ENCODE measurements around the gene SHCBP1L.
A peak's percentile ranks its signal among the peaks of the same experiment; 100 is the strongest.

The SHCBP1L gene

DNA sequence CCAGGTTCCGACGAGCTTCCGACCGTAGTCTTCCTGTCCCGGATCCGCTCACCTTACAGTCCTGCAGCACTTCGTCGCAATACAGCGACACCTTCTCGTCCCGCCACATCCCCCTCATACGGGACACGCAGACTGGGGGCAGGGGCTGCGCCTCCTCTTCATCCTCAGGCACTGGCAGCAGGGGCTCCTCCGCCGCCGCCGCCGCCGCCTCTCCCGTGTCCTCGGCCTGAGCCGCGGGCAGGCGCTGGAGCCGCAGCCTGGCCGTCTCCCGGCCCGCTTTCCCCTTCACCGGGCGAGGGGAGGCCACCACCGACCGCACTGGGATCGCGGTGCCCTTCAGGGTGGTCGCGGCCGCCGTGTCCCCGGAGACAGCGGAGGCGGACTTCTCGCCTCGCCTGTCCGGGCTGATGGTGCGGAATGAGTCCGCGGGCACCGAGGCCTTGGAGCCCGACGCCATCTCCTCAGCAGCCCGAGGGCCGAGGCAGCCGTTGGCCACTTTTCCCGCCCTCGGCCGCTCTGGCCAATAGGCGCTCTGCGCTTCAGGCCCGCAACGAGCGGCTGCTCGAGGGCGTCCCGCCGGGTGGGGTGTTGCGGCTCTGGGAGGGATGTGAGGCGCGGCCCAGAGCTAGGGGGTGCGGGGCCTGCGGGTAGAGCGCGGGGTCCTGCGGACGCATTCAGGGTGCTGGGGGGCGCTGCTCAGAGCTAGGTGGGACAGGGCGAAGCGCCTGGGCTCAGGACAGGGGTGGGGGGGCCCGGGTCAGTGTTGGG lies at the start of gene SHCBP1L:
Gene SHCBP1L, minus strand, starts transcription at position 490 of the 768 bp plus-strand sequence. Its CDS starts 33 bp downstream, at position 457.
- no peak for DNase-seq

DNA sequence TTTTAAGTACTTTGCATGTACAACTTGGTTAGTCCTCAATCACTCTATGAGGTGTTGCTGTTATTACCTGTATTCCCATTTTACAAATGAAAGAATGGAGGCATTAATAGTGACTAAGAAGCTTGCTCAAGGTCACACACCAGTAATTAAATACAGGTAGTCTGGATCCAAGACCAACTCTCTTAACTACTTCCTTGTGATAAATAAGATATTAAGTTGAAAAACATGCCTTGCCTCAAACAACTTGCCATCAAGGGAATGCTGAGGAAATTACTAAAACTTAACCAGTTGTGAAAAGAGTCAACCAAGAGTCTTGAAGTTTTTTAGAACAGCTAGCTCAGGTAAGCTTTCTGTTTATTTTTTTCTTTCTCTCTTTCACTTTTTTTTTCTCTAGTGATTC lies 49.3 kb upstream of the SHCBP1L start:
- DNase-seq, result peak in 2 of 3 experiments; percentile 9 to 78

DNA sequence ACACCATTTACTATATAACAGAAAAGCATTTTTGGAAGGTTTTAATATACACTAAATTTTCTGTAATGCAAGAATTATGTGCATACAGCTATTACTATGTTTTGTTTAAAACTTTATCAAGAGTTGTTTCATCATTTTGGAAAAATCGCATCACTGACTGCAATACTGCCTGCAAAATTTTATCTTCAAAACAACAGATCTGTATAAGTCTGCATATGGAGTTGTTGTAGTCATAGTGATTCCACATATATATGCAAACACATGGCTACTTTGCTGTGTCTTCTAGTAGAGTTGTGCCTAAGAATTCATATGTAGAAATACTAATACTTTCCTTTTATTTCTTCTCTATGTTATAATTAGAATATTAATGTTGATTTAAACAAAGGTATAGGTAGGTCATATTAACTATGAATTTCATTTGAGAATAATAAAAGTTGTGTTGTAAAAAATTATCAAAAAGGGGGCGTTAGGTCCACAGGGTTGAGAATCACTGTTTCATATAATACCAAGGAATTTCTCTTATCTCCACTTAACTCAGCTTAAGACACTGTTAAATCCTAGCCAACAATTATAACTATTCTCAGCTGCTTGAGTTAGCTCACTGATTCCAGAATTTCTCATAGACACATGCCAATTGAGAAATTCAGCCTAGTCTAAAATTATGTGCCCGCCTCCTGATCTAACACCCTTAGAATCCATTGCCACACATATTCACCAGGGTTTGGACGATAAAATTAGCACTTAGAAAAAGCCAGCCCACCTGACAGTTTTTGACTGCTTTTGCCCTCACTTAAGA lies 47.4 kb upstream of the SHCBP1L start:
- no peak for DNase-seq

DNA sequence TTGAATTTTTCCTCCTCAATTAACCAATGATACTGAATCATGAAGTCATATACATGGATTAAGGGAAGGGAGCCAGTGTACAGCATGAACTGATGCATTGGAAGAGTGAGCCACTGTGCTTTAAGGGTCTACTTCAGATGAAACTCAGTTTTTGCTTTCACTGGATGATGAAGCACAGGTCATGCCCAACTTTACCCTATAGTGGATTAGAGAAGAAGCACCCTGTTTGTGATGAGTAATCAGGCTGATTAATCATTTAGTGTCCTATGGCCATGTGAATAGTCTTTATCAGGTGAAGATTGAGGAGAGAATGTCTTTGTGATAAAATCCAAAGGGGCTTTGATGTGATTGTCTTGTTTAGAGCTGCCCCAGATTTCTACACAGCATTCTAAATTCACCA lies 45.5 kb upstream of the SHCBP1L start:
- DNase-seq, result no peak

DNA sequence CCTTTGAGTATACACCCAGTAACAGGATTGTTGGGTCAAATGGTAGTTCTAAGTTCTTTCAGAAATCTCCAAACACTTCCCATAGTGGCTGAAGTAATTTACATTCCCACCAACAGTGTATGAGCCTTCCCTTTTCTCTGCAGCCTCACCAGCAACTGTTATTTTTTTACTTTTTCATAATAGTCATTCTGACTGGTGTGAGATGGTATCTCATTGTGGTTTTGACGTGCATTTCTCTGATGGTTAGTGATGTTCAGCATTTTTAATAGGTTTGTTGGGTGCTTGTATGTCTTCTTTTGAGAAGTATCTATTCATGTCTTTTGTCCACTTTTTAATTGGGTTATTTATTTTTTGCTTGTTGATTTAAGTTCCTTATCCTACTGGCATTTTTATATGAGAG lies 43.9 kb upstream of the SHCBP1L start:
- no peak for DNase-seq

DNA sequence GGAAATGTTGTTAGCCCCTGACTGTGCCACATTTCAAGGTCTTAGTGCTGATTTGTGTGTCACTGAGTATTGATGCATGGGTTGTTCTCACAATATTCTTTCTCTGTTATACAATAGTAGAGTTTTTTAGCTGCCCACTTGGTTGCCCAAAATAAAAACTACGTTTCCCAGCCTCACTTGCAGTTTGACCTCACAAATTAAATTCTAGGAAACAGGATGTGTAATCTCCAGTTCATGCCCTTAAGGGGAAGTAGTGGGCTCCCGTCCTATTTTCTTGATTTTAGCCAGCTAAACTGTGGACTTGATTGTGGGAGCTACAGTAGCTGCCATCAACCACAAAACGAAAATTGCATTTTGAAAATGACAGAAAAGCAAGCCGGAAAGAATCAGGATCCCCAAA lies 42.9 kb upstream of the SHCBP1L start:
- DNase-seq, result no peak

DNA sequence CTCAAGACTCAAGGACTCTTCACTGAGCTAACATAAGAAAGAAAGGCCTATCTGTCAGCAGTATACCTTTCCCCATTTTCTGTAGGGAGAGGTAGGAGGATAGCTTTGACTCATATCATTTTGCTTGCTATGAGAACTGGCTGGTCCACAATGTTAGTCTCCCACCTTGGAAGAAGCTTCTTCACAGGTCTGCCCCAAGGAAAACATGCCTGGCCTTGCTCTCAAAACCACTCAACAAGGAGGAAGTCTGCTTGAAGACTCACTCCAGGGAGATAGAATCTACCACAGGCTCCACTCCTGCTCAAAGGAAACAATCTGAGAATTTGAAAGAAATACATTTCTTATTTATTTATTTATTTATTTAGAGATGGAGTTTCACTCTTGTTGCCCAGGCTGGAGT lies 40.8 kb upstream of the SHCBP1L start:
- DNase-seq, result no peak

DNA sequence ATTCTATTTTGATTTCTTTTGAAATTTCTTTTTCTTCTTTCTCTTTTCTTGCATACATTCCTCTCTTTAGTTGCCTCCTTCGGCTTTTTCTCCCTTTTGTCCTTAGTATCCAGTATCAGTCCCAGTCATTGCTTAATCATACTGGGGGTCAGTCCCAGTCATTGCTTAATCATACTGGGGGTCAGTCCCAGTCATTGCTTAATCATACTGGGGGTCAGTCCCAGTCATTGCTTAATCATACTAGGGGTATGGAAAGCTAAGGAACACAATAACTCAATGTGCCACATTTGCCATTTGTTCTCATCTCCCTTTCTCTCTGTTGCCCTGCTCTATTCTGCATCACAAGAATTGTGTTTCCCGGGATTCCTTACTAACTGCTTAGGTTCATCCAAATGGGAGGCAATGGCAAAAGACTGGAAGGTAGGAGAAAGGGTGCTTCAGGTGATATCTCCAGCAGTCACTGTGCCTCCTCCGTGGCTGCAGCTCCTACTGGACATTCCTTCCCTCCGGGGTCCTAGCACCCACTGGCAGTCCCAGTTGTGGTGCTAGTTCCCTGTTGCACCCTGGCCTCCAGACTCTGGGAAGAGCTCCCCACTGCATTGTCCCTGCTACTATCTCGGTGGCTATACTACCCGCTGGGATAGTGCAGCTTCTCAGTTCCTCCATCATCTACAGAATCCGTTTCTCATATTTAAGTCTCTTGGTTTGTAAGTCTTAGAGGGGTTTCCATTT lies 37.6 kb upstream of the SHCBP1L start:
- DNase-seq, result no peak

DNA sequence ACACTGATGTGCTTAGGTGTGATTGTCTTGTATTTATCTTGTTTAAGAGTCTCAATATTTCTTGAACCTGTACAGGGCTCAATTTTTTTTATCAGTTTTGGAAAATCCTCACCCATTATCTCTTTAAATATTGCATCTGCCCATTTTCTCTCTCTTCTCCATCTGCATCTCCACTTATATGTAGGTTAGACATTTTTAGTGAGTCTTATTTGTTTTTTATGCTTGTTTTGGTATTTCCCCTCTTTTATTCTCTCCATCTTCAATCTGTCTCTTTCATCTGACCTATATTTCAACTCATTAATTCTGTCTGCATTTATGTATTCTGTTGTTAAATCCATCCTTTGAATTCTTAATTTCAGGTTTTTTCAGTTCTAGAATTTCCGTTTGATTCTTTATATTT lies 32.9 kb upstream of the SHCBP1L start:
- no peak for DNase-seq

DNA sequence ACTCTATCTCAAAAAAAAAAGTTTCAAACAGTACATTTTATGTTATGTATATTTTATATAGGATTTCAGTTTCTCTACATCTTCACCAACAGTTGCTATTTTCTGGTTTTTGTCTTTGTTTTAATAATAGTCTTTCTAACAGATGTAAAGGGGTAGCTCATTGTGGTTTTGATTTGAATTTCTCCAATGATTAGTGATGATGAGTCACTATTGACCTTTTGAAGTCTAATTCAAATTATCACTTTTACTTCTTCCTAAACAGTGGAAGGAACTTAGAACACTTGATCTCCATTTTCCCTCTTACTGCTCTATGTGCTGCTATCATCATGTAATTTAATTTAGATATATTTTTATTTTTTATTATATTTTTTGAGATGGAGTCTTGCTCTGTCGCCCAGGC lies 31.7 kb upstream of the SHCBP1L start:
- DNase-seq, result no peak

DNA sequence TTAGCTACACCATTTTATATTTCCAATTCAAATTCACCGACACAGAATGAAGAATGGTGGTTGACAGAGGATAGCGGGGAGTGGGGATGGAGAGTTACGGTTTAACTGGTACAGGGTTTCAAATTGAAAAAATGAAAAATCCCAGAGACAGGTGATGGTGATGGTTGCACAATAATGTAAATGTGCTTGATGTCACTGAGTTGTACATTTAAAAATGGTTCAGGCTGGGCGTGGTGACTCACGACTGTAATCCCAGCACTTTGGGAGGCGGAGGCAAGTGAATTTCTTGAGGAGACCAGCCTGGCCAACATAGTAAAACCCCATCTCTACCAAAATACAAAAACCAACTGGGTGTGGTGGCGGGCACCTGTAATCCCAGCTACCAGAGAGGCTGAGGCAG lies 31.2 kb upstream of the SHCBP1L start:
- DNase-seq, result no peak

DNA sequence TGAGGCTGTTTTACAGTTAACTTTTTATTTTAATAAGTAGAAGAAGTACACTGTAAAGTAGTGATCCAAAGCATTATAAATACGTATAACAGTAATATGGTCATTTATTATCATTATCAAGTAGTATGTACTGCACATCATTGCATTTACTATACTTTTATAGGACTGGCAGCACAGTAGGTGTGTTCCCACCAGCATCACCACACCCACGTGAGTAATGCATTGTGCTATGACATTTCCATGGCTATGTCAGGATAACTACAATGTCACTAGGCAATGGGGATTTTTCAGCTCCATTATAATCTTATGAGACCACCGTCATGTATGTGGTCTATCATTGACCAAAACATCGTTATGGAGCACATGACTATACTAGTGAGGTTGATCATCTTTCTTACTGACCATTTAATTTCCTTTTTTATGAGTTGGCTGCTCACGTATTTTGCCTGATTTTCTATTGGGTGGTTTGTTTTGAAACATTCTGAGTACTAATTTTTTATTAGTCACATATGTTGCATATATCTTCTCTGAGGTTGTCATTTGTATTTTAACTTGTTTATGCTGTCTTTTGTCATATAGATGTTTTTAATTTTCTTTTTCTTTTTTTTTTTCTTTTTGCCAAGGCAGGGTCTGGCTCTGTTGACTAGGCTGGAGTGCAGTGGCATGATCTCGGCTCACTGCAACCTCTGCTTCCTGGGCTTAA lies 25.3 kb upstream of the SHCBP1L start:
- no peak for DNase-seq

DNA sequence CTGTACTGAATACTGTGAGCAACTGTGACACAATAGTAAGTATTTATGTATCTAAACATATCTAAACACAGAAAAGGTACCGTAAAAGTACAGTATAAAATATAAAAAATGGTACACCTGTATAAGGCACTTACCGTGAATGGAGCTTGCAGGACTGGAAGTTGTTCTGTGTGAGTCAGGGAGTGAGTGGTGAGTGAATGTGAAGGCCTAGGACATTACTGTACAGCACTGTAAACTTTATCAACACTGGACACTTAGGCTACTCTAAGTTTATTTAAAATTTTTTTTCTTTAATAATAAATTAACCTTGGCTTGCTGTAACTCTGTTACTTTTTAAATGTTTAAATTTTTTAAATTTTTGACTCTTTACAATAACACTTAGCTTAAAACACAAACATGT lies 24.5 kb upstream of the SHCBP1L start:
- DNase-seq, result no peak

DNA sequence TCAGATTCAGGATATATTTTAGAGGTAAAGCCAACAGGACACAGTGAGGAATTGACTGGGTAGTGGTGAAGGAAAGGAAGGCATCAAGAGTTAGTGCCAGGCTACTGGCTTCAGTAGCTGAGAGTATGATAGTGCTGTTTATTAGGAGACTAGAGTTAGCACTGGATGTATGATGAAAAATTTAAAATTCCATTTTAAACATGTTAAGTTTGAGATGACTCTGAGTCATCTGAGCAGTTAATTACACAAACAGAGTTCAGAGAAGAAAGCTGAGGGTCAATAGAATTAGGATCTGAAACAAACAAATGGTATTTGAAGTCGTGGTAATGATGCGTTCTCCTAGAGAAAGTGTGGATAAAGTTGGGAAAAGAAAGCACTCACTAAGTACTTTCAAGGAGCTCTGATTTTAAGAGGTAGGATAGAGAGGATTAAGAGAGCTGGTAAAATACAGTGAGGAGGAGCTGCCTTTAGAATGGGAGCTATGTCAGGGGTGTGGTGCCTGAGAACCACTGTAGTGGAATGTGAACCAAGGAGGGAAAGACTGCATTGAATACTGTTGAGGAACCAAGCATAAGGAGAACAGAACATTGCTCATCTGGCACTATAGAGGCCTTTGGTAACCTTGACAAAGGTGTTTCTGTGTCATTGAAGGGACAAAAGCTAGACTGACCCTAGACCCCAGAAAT lies 21.7 kb upstream of the SHCBP1L start:
- DNase-seq, result no peak

DNA sequence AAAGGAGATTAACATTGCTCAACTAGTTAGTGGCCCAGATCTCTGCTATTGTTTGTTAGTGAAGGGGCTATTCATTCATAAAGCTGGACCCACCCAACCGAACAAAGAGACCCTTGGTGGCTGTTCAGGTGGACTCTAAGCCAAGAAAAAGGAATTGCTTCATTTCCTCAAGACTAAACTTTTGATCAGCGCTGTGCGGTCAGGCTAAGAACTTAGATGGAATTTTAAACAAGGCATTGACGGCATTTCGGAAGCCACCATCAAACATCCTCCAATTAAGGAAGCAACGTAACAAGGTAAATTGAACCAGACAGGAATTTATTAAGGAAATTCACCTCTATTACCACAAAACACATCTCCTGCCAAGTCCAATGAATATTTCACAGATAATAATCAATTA lies 19.9 kb upstream of the SHCBP1L start:
- DNase-seq, result no peak

DNA sequence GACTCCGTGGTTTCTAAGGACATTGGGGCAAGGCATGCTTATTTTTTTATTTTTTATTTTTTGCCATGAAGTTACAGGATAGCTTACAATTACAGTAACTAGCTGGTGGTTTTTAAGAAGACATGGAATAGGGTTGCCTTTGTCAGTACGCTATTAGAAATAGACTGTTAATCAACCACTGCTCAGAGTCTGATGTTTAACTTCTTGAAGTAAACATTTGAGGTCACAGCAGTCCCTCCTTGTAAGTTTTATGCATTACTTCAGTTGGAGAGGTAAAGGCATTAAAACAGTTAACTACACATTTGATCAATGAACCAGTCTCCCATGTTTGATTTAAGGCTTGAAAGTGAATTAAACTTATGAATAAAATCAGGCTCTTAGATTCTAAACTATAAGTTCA lies 19.3 kb upstream of the SHCBP1L start:
- DNase-seq, result no peak

DNA sequence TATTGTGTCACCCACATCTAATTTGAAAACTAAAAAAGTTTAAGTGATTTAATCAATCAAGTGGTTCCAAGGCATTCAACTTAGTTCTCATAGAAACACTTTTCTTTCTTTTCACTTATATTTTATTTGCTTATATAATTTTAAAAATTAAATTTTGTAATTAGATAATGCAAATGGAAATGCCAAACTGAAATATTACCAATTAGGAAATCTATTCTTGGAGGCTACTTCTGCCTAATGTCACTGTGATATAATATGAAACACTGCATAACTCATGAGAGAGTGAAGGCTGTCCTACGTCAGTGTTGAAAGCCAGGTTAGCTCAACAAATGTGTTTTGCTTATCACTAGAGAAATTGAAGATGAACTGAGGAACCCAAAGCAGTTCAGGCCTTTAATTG lies 18.3 kb upstream of the SHCBP1L start:
- DNase-seq, result no peak

DNA sequence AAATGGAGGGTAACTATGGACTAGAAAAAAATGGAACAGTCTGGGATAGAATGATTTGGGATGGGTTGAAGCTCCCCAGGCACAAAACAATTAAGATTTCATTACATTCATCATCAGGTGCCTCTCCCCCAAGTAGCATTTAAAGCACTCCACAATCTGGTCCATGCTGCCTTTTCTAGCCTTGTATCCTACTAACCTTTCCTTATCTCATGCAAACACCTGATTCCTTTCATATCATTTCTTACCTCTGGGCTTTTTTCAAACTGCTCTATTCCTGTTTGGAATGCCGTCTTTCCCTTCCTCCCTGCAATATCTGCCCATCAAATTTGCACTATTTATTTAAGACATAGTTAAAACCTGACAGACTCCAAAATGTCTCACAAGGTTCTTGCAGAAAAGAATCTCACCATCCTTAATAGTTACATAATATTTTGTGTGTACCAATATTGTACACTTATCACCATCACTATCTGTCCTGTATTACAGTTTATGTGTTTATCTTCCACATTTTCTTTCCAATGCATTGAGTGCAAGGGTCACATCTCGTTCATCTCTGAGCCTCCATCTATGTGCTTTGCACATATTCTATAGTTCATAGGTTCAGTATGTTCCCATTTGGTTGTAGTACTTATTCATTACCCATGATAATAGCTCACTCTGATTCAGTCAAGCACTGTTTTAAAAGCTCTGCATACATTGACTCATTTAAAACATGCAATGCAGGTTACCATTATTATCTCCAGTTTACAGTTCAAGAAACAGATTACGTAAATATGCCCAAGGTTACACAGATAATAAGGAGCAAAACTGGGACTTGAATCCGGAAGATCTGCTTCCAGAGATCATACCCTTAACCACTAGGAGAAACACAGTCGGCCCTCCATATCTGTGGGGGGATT lies 16.1 kb upstream of the SHCBP1L start:
- no peak for DNase-seq

DNA sequence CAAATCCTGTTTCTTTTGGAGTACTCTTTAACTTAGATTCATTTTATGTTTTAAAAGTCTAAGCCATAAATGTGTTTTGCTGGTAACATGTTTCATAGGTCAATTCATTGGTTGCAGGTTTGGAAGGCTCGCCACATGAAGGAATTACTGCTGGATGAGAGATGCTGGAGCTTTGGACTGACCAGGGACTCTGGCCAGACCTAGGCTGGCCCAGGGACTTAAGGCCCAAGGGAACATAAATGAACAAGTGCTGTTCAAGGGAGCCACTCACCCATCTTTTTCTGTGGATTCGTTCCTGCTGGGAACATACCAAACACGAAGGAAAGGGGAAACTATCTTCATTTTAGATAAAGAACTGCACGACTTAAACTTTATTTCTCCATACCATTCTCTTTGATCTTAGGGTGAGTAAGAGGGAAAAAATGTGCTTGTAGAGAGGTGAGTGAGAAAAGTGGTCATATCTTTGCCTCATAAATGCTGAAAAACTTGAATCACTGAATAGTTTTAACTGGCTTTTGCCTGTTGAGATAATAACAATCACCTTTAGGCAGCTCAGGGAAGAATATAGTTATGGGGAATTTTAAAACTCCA lies 15.3 kb upstream of the SHCBP1L start:
- DNase-seq, result no peak

DNA sequence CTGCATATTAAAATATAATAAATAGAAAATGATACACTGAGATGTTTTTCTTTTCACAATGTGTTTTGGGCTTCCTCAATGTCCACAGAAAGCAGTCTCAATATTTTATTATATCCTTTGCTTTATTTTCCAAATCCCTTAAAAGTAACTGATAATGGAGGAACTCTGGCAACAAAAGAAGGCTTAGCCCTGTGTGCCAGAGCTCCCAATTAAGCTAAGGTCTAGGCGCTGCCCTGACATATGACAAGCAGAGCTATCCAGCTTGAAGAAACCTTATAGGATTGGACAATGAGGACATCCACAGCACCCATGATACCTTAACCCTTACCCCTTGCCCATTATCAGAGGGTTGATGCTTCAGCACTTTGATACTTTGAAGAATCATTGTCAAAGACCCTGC lies 12.9 kb upstream of the SHCBP1L start:
- DNase-seq, result no peak

DNA sequence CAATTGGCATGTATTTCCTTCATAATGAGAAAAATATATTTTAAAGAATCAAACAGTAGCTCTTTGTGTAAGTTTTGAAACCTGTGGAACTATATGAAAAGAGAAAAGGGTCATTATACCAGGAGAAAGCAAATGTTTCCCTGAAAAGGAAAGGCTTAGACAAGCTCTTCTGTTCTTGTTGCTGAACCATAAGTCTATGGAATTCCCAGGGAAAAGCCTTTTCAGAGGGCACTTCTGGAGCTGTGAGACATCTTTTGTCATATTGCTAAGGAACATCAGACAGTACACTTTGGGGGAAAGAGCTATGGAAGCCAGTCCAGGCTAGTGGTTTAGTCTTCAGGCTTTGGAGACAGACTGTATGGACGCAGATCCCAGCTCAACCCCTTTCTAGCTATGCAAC lies 12.1 kb upstream of the SHCBP1L start:
- no peak for DNase-seq

Data from NCI-H1417 (cell line).